Upper lobe of left lung (tissue), 6 donors: ENCODE data around the gene PSMA7. TPM values are rescaled to one million over a fixed set of nuclear protein-coding genes. Genes with fewer than 3 reads are reported as not detected.

Experiments
- ATAC-seq, 2 donors: fragments of 200-7000 bp; cut with Tn5 transposase; one replicate each; pipeline ENCODE4 v1.9.1; 2022; ENCODE audit warnings: mild to moderate bottlenecking in 2 of 2, moderate library complexity in 2 of 2; ENCODE audit not compliant: low FRiP score in 2 of 2
- DNase-seq, 2 donors: peaks; one replicate each; pipeline ENCODE4 v3.0.0-alpha.2; 2019 to 2020
- H3K27ac ChIP-seq, 4 donors: fragments of 200-600 bp; sonication (generic); one replicate each; pipeline ENCODE4 v1.5.1; 2016 to 2019
- H3K27me3 ChIP-seq, 4 donors: fragments of 200-600 bp; sonication (generic); one replicate each; pipeline ENCODE4 v1.5.1; 2017 to 2019
- H3K36me3 ChIP-seq, 4 donors: fragments of 200-600 bp; sonication (generic); one replicate each; pipeline ENCODE4 v1.5.1; 2016 to 2019
- H3K4me1 ChIP-seq, 4 donors: fragments of 200-600 bp; sonication (generic); one replicate each; pipeline ENCODE4 v1.5.1; 2018 to 2019
- H3K4me3 ChIP-seq, 4 donors: fragments of 200-600 bp; sonication (generic); one replicate each; pipeline ENCODE4 v1.5.1; 2017 to 2019; ENCODE audit warnings: mild to moderate bottlenecking in 2 of 4, moderate library complexity in 1 of 4
- H3K9me3 ChIP-seq, 4 donors: fragments of 200-600 bp; sonication (generic); one replicate each; pipeline ENCODE4 v1.5.1; 2018 to 2019
- EP300 ChIP-seq, 4 donors: sonication (generic); formaldehyde crosslinking; IDR thresholded peaks; one replicate each; pipeline ENCODE4 v1.5.1; 2017; ENCODE audit warnings: antibody characterized with exemption in 4 of 4, control low read depth in 2 of 4
- POLR2A ChIP-seq, 4 donors: fragments of 450-650 bp; IDR thresholded peaks; one replicate each; pipeline ENCODE4 v1.5.1; 2016 to 2017; ENCODE audit warnings: antibody characterized with exemption in 4 of 4, mild to moderate bottlenecking in 2 of 4
- POLR2AphosphoS5 ChIP-seq, 2 donors: sonication (generic); formaldehyde crosslinking; IDR thresholded peaks; one replicate each; pipeline ENCODE4 v1.5.1; 2017; ENCODE audit warnings: antibody characterized with exemption in 2 of 2
- WGBS, 2 donors: methylation state at CpG; one replicate each; pipeline ENCODE4 v1.1.5; 2017 to 2018; 5-methylcytosine and 5-hydroxymethylcytosine counted together
- total RNA-seq, 6 donors: library from RNA; depleted of rRNA in 4 of 6; stranded (reverse); fragments of >200 nt in 4 of 6; gene quantifications; one replicate each; pipeline versions ENCODE4 v1.1.0 to v1.2.1, GENCODE V29; 2016 to 2021
- TF ChIP-seq, protein P1 (sequence below), 6 experiments: fragments of 450-650 bp in 4 of 6; fragments of 200-600 bp in 2 of 6; sonication (generic) in 2 of 6; IDR thresholded peaks; one replicate each; pipeline ENCODE4 v1.5.1; 2016 to 2019; ENCODE audit warnings: antibody characterized with exemption in 6 of 6
- donor health status: DM: no; HTN: no; CAD: no; lungs with moderate emphysema.
- donor health status: DM: no; HTN: yes; CAD: no; lungs with severe emphysema.

The PSMA7 gene
- total RNA-seq, 6 donors from 2014 or later: 186 to 317 (median 240) TPM

DNA sequence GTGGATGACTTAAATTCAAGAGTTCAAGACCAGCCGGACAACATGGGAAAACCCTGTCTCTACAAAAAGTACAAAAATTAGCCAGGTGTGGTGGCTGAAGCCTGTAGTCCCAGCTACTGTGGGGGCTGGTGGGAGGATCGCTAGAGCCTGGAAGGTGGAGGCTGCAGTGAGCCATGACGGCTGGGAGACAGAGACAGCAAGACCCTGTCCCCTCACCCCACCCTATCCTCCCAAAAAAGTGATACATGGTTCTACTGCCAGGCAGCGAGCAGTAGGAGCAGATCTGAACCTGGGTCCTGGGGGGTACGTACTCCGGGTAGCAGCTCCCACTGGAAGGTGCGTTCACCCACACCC, 2.2 kb downstream of the PSMA7 start:
- Histone ChIP-seq H3K9me3 (no peaks in the 10 kb centered on the region), H3K27me3 (no peaks in the 10 kb centered on the region), H3K4me3 (peak overlapping the region in 3 of 4 donors; percentile 8 to 97 (median 91)), H3K36me3 (peaks cover 25 to 51% (median 37%) of the 10 kb centered on the region in 4 donors), H3K27ac (peak overlapping the region; percentile 26 to 99 (median 76)), H3K4me1 (peaks cover 25 to 35% (median 30%) of the 10 kb centered on the region in 4 donors)
- ATAC-seq: no peak
- no peak for DNase-seq
- WGBS, 2 donors: 74 to 88% methylated on average over 7 of the region's 7 CpGs
- TF ChIP-seq, protein P1, sequence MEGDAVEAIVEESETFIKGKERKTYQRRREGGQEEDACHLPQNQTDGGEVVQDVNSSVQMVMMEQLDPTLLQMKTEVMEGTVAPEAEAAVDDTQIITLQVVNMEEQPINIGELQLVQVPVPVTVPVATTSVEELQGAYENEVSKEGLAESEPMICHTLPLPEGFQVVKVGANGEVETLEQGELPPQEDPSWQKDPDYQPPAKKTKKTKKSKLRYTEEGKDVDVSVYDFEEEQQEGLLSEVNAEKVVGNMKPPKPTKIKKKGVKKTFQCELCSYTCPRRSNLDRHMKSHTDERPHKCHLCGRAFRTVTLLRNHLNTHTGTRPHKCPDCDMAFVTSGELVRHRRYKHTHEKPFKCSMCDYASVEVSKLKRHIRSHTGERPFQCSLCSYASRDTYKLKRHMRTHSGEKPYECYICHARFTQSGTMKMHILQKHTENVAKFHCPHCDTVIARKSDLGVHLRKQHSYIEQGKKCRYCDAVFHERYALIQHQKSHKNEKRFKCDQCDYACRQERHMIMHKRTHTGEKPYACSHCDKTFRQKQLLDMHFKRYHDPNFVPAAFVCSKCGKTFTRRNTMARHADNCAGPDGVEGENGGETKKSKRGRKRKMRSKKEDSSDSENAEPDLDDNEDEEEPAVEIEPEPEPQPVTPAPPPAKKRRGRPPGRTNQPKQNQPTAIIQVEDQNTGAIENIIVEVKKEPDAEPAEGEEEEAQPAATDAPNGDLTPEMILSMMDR (IDR thresholded peaks at IDR 0.05): no peak
- TF ChIP-seq POLR2A (IDR thresholded peaks at IDR 0.05) (no peak), POLR2AphosphoS5 (IDR thresholded peaks at IDR 0.05) (no peak), EP300 (IDR thresholded peaks at IDR 0.05) (no peak)

DNA sequence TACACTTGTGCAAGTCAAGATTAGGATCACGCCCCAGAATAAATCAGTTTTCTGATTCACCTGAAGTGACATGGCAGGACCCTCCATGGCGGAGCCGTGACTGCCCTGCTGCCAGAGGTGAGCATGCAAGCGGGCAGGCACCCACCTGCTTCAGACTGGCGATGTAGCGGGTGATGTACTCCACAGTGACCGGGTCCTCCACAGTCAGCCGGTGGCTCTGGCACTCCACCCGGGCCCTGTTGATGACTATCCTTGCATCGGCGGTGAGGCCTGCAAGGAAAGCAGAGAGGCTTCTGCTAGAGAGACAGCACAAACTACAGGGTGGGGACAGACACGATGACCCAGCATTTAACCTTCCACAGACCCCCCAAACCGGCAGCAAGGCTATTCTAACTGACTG, 3.6 kb downstream of the PSMA7 start:
- Histone ChIP-seq H3K27me3 (no peaks in the 10 kb centered on the region), H3K36me3 (peaks cover 33 to 62% (median 48%) of the 10 kb centered on the region in 4 donors), H3K4me1 (peaks cover 25 to 34% (median 29%) of the 10 kb centered on the region in 4 donors), H3K9me3 (no peaks in the 10 kb centered on the region), H3K27ac (no peak overlapping the region), H3K4me3 (no peak overlapping the region)
- ATAC-seq (no peak), DNase-seq (peak in 1 of 2 donors; percentile 36)
- TF ChIP-seq EP300 (IDR thresholded peaks at IDR 0.05): no peak
- no peak for TF ChIP-seq POLR2AphosphoS5 (IDR thresholded peaks at IDR 0.05)
- TF ChIP-seq POLR2A (IDR thresholded peaks at IDR 0.05): no peak
- TF ChIP-seq, protein P1 (IDR thresholded peaks at IDR 0.05): no peak
- WGBS, 2 donors: 83 to 95% methylated on average over 1 to 10 of the region's 13 CpGs

DNA sequence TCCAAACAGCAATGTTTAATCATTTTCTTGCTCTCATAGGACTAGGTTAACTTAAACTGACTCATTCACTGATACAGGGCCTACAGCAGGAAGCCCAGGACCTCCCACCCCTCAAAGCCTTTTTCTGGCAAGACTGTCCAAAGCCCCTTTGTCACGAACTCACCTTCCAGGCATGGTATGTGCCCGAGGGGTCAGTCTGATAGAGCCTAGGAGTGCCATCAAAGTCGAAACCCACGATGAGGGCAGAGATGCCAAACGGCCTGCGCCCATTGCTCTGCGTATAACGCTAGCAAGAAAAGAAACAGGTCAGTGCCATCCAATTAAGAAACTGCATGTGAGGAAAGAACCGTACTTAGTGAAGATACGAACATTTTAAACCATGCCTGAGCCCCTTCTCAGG, 4.3 kb downstream of the PSMA7 start:
- Histone ChIP-seq H3K4me1 (peaks cover 29 to 38% (median 32%) of the 10 kb centered on the region in 4 donors), H3K36me3 (peaks cover 33 to 69% (median 50%) of the 10 kb centered on the region in 4 donors), H3K4me3 (no peak overlapping the region), H3K27ac (no peak overlapping the region), H3K9me3 (no peaks in the 10 kb centered on the region), H3K27me3 (no peaks in the 10 kb centered on the region)
- DNase-seq (no peak), ATAC-seq (no peak)
- TF ChIP-seq, protein P1 (IDR thresholded peaks at IDR 0.05): no peak
- TF ChIP-seq EP300 (IDR thresholded peaks at IDR 0.05) (no peak), POLR2A (IDR thresholded peaks at IDR 0.05) (no peak), POLR2AphosphoS5 (IDR thresholded peaks at IDR 0.05) (no peak)
- WGBS, 2 donors: 94 to 96% methylated on average over 10 of the region's 10 CpGs

DNA sequence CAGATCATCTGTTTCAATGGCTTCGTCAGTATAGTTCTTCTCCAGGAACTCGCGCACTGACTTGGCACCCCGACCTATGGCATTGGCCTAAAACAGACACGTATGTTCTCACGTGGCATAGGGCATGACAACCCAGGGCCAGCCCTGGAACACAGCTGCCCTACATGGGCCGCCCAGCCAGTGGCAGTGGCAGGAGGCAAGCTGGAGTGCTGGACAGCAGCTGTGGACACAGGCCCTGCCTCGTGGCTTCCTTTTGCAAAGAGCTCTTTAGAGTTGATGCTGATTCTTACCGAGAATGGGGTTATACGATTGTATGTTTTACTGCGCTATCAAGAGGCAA, 5.0 kb downstream of the PSMA7 start:
- 84 to 87% methylated on average over 10 to 11 of the region's 11 CpGs for WGBS, 2 donors
- H3K27me3 ChIP-seq: no peaks in the 10 kb centered on the region
- TF ChIP-seq EP300 (IDR thresholded peaks at IDR 0.05): no peak
- no peak for TF ChIP-seq POLR2AphosphoS5 (IDR thresholded peaks at IDR 0.05)
- no peak for TF ChIP-seq POLR2A (IDR thresholded peaks at IDR 0.05)
- TF ChIP-seq, protein P1 (IDR thresholded peaks at IDR 0.05): no peak
- peak overlapping the region in 1 of 4 donors; percentile 8 for H3K27ac ChIP-seq
- H3K4me3 ChIP-seq: no peak overlapping the region
- no peak for ATAC-seq
- peaks cover 34 to 46% (median 37%) of the 10 kb centered on the region in 4 donors for H3K4me1 ChIP-seq
- no peaks in the 10 kb centered on the region for H3K9me3 ChIP-seq
- DNase-seq: peak in 1 of 2 donors; percentile 43
- peaks cover 33 to 77% (median 55%) of the 10 kb centered on the region in 4 donors for H3K36me3 ChIP-seq
